Skeletal muscle tissue (tissue), 4 donors: ENCODE measurements around the gene ZNF3. TPM values are rescaled to one million over a fixed set of nuclear protein-coding genes. Genes with fewer than 3 reads are reported as not detected.

Source experiments
- H3K27ac ChIP-seq: one replicate; pipeline ENCODE4 v1.7.0; 2013; ENCODE audit warnings: mild to moderate bottlenecking, low read depth, low read length, inconsistent platforms
- H3K27me3 ChIP-seq, 3 donors: one replicate each; pipeline ENCODE4 v1.7.0; 2013; ENCODE audit warnings: low read length in 3 of 3; ENCODE audit not compliant: control insufficient read depth in 3 of 3, insufficient read depth in 3 of 3
- H3K36me3 ChIP-seq, 3 donors: one replicate each; pipeline ENCODE4 v1.7.0; 2013; ENCODE audit warnings: low read length in 3 of 3; ENCODE audit not compliant: control insufficient read depth in 3 of 3, insufficient read depth in 3 of 3
- H3K4me1 ChIP-seq, 3 donors: one replicate each; pipeline ENCODE4 v1.7.0; 2013; ENCODE audit warnings: low read length in 3 of 3, mild to moderate bottlenecking in 3 of 3; ENCODE audit not compliant: control insufficient read depth in 3 of 3, insufficient read depth in 3 of 3
- H3K4me3 ChIP-seq, 3 donors: one replicate each; pipeline ENCODE4 v1.7.0; 2013; ENCODE audit warnings: low read length in 3 of 3
- H3K9ac ChIP-seq, 3 donors: one replicate each; pipeline ENCODE4 v1.7.0; 2013; ENCODE audit warnings: low read length in 3 of 3, mild to moderate bottlenecking in 3 of 3, moderate library complexity in 2 of 3, low read depth in 1 of 3
- H3K9me3 ChIP-seq, 3 donors: one replicate each; pipeline ENCODE4 v1.7.0; 2013; ENCODE audit warnings: low read length in 3 of 3; ENCODE audit not compliant: control insufficient read depth in 3 of 3
- total RNA-seq: library from RNA; depleted of rRNA; stranded (reverse); fragments of >200 nt; gene quantifications from one replicate; pipeline ENCODE4 v1.2.3, GENCODE V29; 2014
- donor health status: Osteomylitis.

Gene ZNF3
- total RNA-seq, 1 donor from 2014 or later = 34.4 TPM

- Histone ChIP-seq H3K9me3 (no peaks in the 10 kb centered on the region), H3K27me3 (no peaks in the 10 kb centered on the region), H3K36me3 (peaks cover 30 to 55% (median 53%) of the 10 kb centered on the region in 3 donors), H3K27ac (no peak overlapping the region), H3K9ac (no peak overlapping the region), H3K4me3 (no peak overlapping the region), H3K4me1 (peaks cover 0 to 2% (median 0%) of the 10 kb centered on the region in 3 donors)
These were observed 46.5 kb downstream of the ZNF3 start for GRCh38 chr7:100034871-100035510.

- Histone ChIP-seq H3K27ac (no peak overlapping the region), H3K36me3 (peaks cover 36 to 64% (median 63%) of the 10 kb centered on the region in 3 donors), H3K9me3 (no peaks in the 10 kb centered on the region), H3K4me3 (no peak overlapping the region), H3K9ac (no peak overlapping the region), H3K27me3 (no peaks in the 10 kb centered on the region), H3K4me1 (peaks cover 0 to 2% (median 0%) of the 10 kb centered on the region in 3 donors)
These were observed 48.0 kb downstream of the ZNF3 start for GRCh38 chr7:100033526-100033925.

DNA sequence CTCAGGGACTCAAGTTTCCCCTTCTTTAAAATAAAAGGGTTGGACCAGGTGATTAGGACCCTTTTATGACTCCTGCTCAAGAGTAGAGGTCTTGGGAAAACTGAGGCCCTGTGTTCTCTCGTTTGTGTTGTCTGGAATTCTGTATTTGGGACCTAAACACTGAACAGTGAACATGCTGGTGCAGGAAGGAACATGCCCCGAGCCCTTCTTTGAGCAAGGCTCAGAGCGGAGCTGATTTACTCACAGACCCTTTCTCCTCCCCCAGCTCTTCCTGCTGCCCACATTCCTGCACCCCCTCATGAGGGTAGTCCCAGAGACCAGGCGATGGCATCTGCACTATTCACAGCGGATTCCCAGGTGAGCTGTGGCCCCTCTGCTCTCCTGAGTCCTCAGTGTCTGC, 51.9 kb downstream of the ZNF3 start:
- peaks cover 0 to 2% (median 0%) of the 10 kb centered on the region in 3 donors for H3K4me1 ChIP-seq
- H3K9me3 ChIP-seq = no peaks in the 10 kb centered on the region
- H3K4me3 ChIP-seq = no peak overlapping the region
- H3K27me3 ChIP-seq = no peaks in the 10 kb centered on the region
- no peak overlapping the region for H3K27ac ChIP-seq
- peaks cover 43 to 70% (median 66%) of the 10 kb centered on the region in 3 donors for H3K36me3 ChIP-seq
- no peak overlapping the region for H3K9ac ChIP-seq

- H3K36me3 ChIP-seq = peaks cover 45 to 66% (median 64%) of the 10 kb centered on the region in 3 donors
- no peaks in the 10 kb centered on the region for H3K4me1 ChIP-seq
- no peaks in the 10 kb centered on the region for H3K27me3 ChIP-seq
- H3K9ac ChIP-seq = no peak overlapping the region
- no peak overlapping the region for H3K27ac ChIP-seq
- no peaks in the 10 kb centered on the region for H3K9me3 ChIP-seq
- no peak overlapping the region for H3K4me3 ChIP-seq
These were observed 54.3 kb downstream of the ZNF3 start for GRCh38 chr7:100027197-100027596.

GRCh38 chr7:100024020-100024619, 57.4 kb downstream of the ZNF3 start:
- no peaks in the 10 kb centered on the region for H3K27me3 ChIP-seq
- H3K9me3 ChIP-seq = no peaks in the 10 kb centered on the region
- peaks cover 28 to 37% (median 34%) of the 10 kb centered on the region in 3 donors for H3K36me3 ChIP-seq
- no peak overlapping the region for H3K27ac ChIP-seq
- H3K4me1 ChIP-seq = peaks cover 0 to 2% (median 0%) of the 10 kb centered on the region in 3 donors
- no peak overlapping the region for H3K9ac ChIP-seq
- no peak overlapping the region for H3K4me3 ChIP-seq

DNA sequence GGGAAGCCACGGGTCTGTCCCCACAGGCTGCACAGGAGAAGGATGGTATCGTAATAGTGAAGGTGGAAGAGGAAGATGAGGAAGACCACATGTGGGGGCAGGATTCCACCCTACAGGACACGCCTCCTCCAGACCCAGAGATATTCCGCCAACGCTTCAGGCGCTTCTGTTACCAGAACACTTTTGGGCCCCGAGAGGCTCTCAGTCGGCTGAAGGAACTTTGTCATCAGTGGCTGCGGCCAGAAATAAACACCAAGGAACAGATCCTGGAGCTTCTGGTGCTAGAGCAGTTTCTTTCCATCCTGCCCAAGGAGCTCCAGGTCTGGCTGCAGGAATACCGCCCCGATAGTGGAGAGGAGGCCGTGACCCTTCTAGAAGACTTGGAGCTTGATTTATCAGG, 58.0 kb downstream of the ZNF3 start:
- Histone ChIP-seq H3K9ac (no peak overlapping the region), H3K27me3 (no peaks in the 10 kb centered on the region), H3K4me1 (peaks cover 0 to 5% (median 0%) of the 10 kb centered on the region in 3 donors), H3K9me3 (no peaks in the 10 kb centered on the region), H3K27ac (no peak overlapping the region), H3K36me3 (peaks cover 28 to 37% (median 36%) of the 10 kb centered on the region in 3 donors), H3K4me3 (no peak overlapping the region)

DNA sequence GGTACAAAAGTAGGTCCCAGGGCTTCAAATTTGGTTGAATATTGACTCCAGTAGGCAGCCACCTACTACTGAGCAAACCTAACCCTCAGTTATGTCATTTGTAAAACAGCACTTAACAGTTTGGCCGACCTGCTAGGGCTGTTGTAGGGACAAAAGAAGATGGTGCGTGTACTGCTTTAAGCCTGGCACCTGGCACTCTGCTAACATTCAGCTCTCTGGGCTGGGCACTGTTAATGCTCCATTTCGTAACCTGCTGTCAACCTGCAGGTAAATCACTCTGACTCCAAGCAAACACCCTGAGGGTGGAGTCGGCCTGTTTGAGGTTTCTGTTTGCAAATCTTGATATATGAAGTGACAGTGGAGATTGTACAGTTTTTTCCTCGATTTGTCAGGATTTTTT, 58.9 kb downstream of the ZNF3 start:
- Histone ChIP-seq H3K9ac (no peak overlapping the region), H3K9me3 (no peaks in the 10 kb centered on the region), H3K27ac (no peak overlapping the region), H3K27me3 (no peaks in the 10 kb centered on the region), H3K36me3 (peaks cover 25 to 33% (median 32%) of the 10 kb centered on the region in 3 donors), H3K4me3 (no peak overlapping the region), H3K4me1 (peaks cover 0 to 5% (median 2%) of the 10 kb centered on the region in 3 donors)

DNA sequence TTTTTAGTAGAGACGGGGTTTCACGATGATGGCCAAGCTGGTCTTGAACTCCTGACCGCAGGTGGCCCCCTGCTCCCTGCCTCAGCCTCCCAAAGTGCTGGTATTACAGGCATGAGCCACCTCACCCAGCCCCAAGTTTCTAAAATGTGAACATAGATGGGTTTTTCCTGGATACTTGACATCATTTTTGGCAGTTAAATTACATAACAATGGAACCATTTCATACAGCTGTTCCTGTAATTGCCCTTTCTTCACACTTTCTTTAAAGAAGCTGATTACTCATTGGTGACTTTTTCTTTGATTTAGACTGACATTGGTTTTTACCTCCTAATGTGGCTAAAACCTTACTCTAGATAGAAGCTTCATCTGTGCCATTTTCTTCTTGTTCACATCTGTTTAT, 60.2 kb downstream of the ZNF3 start:
- Histone ChIP-seq H3K27me3 (no peaks in the 10 kb centered on the region), H3K36me3 (peaks cover 23 to 32% (median 24%) of the 10 kb centered on the region in 3 donors), H3K9ac (no peak overlapping the region), H3K4me1 (peaks cover 7 to 14% (median 13%) of the 10 kb centered on the region in 3 donors), H3K27ac (no peak overlapping the region), H3K9me3 (no peaks in the 10 kb centered on the region), H3K4me3 (no peak overlapping the region)
